Psoas muscle (tissue), 8 donors: Measurements from ENCODE around the gene EDEM3. TPM values are rescaled to one million over a fixed set of nuclear protein-coding genes. Genes with fewer than 3 reads are reported as not detected.

Experiments
- ATAC-seq, 4 donors: fragments of 200-7000 bp; cut with Tn5 transposase; one replicate each; pipeline ENCODE4 v1.9.1; 2020; ENCODE audit warnings: moderate library complexity in 3 of 4, mild to moderate bottlenecking in 2 of 4
- DNase-seq, 2 donors: peaks; one replicate each; pipeline ENCODE4 v3.0.0-alpha.2; 2020
- H3K27ac ChIP-seq: fragments of 200-600 bp; one replicate; pipeline ENCODE4 v1.8.0; 2022
- H3K27me3 ChIP-seq, 3 donors: fragments of 200-600 bp in 1 of 3; one replicate each; pipeline versions ENCODE4 v1.6.1 to v1.8.0; 2013 to 2022; ENCODE audit warnings: low read length in 2 of 3, mild to moderate bottlenecking in 2 of 3, moderate library complexity in 1 of 3; ENCODE audit not compliant: insufficient read depth in 3 of 3
- H3K36me3 ChIP-seq, 2 donors: fragments of 200-600 bp in 1 of 2; one replicate each; pipeline versions ENCODE4 v1.6.1 to v1.8.0; 2013 to 2022; ENCODE audit warnings: low read depth in 1 of 2, mild to moderate bottlenecking in 1 of 2, moderate library complexity in 1 of 2; ENCODE audit not compliant: insufficient read depth in 1 of 2
- H3K4me1 ChIP-seq: fragments of 200-600 bp; one replicate; pipeline ENCODE4 v1.8.0; 2022
- H3K4me3 ChIP-seq: fragments of 200-600 bp; one replicate; pipeline ENCODE4 v1.8.0; 2022; ENCODE audit warnings: mild to moderate bottlenecking
- H3K9me3 ChIP-seq: fragments of 200-600 bp; one replicate; pipeline ENCODE4 v1.8.0; 2022
- CTCF ChIP-seq: fragments of 200-600 bp; IDR thresholded peaks from one replicate; pipeline ENCODE4 v1.8.0; 2022; ENCODE audit warnings: antibody characterized with exemption
- WGBS, 3 donors: extraction: QIAGEN DNeasy Blood & Tissue Kit; methylation state at CpG; one replicate each; pipeline versions ENCODE4 v1.1.6 to v1.1.7; 2013; 5-methylcytosine and 5-hydroxymethylcytosine counted together
- intact Hi-C, 2 donors: fragments of 100-400 bp; cut with DNase I; formaldehyde crosslinking; loops; one replicate each; pipeline versions ENCODE4 v1.11.0 to v1.14.2; 2022
- polyA plus RNA-seq, 3 donors: library from polyadenylated mRNA; stranded (reverse); fragments of 200-250 nt; gene quantifications; one replicate each; pipeline ENCODE4 v1.2.3, GENCODE V29; 2013
- total RNA-seq, 4 donors: library from RNA; stranded (reverse); fragmentation: NEBNext Ultra II Directional in 2 of 4; extraction: Animal tissue kit (Norgen Biotek cat#: 25700) in 2 of 4; gene quantifications; one replicate each; pipeline versions ENCODE4 v1.2.1 to v1.2.4, GENCODE V29; 2021 to 2023
- donor health status: healthy with polysubstance abuse.
- donor health status: DM: no; HTN: no; CAD: no; lungs with moderate emphysema.
- donor health status: Bipolar disorder and iron deficiency.
- donor health status: healthy.
- donor health status: DM: yes; HTN: yes; CAD: no.
- donor health status: DM: no; HTN: no; CAD: no.
- donor health status: DM: no; HTN: no; CAD: no.
- donor health status: DM: yes; HTN: yes; CAD: no.

The EDEM3 gene
- total and polyA plus RNA-seq, 7 donors = 13.0 to 36.4 (median 24.6) TPM

GRCh38 chr1:184781941-184782340 lies 27.3 kb upstream of the EDEM3 start:
- intact Hi-C loops = no loop called here
- DNase-seq = no peak
- 79 to 84% (median 79%) methylated on average over 1 of the region's 1 CpG for WGBS, 3 donors
- Histone ChIP-seq H3K9me3 (peaks cover 4% of the 10 kb centered on the region), H3K4me3 (no peak overlapping the region), H3K36me3 (no peaks in the 10 kb centered on the region), H3K27me3 (no peaks in the 10 kb centered on the region), H3K27ac (no peak overlapping the region), H3K4me1 (no peaks in the 10 kb centered on the region)
- TF ChIP-seq CTCF = no peak
- no peak for ATAC-seq

GRCh38 chr1:184775885-184776284 lies 21.2 kb upstream of the EDEM3 start:
- ATAC-seq (no peak), DNase-seq (no peak)
- TF ChIP-seq CTCF = no peak
- 39 to 82% (median 42%) methylated on average over 2 of the region's 2 CpGs for WGBS, 3 donors
- no peaks in the 10 kb centered on the region for H3K9me3 ChIP-seq
- no peaks in the 10 kb centered on the region for H3K4me1 ChIP-seq
- no peaks in the 10 kb centered on the region for H3K36me3 ChIP-seq
- H3K4me3 ChIP-seq = no peak overlapping the region
- no peak overlapping the region for H3K27ac ChIP-seq
- intact Hi-C loops = no loop called here
- H3K27me3 ChIP-seq = no peaks in the 10 kb centered on the region

- no peak for DNase-seq
- no peak for ATAC-seq
- intact Hi-C loops = no loop called here
- H3K27ac ChIP-seq = no peak overlapping the region
- H3K36me3 ChIP-seq = no peaks in the 10 kb centered on the region
- H3K27me3 ChIP-seq = no peaks in the 10 kb centered on the region
- H3K4me1 ChIP-seq = no peaks in the 10 kb centered on the region
- no peaks in the 10 kb centered on the region for H3K9me3 ChIP-seq
- TF ChIP-seq CTCF = no peak
- H3K4me3 ChIP-seq = no peak overlapping the region
Observed at GRCh38 chr1:184775329-184775728, 20.7 kb upstream of the EDEM3 start.

DNA sequence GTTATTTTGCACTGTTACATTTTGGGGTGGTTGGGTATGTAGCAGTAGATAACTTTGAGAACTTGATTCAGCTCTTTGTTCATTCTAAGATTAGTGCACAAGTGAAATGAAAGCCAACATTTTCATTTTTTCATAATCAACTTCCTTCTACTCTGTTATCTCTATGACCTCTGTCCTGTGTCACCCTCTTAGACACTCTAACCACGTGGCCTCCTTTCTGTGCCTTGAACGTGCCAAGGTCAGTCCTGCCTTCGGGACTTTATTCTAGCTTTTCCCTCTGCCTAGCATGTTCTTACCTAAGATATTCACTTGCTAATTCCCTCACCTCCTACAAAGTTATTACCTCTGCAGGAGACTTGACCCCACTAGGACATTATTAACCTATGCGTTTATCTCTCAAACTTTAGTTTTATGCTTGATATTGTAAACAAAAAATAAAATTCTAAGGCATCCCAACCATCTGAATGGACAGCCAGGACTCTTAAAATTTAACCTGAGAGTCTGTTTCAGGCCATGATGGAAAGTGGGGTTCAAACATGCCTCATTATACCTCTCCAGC lies 19.2 kb upstream of the EDEM3 start:
- H3K4me1 ChIP-seq = no peaks in the 10 kb centered on the region
- H3K4me3 ChIP-seq = no peak overlapping the region
- no peak overlapping the region for H3K27ac ChIP-seq
- H3K9me3 ChIP-seq = no peaks in the 10 kb centered on the region
- intact Hi-C loops = no loop called here
- no peak for TF ChIP-seq CTCF
- 82 to 88% (median 83%) methylated on average over 4 of the region's 4 CpGs for WGBS, 3 donors
- ATAC-seq (no peak), DNase-seq (no peak)
- no peaks in the 10 kb centered on the region for H3K27me3 ChIP-seq
- no peaks in the 10 kb centered on the region for H3K36me3 ChIP-seq

DNA sequence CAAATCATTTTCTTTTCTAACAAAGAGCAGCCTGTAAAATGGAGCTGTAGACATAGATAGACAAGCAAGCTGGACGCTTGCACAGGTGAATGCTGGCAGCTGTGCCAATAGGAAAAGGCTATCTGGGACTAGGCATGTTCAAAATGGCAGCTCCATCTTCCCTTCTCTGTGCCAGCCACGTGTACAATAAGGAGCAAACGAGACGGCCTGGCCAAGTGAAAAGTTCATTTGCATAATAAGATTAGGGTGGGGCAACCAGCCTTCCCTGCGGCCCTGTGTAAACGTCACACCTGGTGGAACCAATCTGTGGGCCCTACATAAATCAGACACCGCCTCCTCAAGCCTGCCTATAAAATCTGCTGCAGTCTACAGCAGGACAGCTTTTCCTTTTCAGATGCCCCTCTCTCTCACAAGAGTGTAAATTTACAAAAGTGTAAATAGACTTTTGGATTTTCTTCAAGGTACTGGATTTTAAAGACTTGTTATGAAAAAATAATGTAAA lies 16.6 kb upstream of the EDEM3 start:
- H3K27me3 ChIP-seq = no peaks in the 10 kb centered on the region
- H3K4me1 ChIP-seq = no peaks in the 10 kb centered on the region
- H3K9me3 ChIP-seq = no peaks in the 10 kb centered on the region
- no peak for ATAC-seq
- 66 to 75% (median 73%) methylated on average over 7 of the region's 7 CpGs for WGBS, 3 donors
- no peaks in the 10 kb centered on the region for H3K36me3 ChIP-seq
- H3K4me3 ChIP-seq = no peak overlapping the region
- no peak for DNase-seq
- H3K27ac ChIP-seq = no peak overlapping the region
- no peak for TF ChIP-seq CTCF
- intact Hi-C loops = no loop called here
